Measurements from ENCODE around the gene SCIN. TPM values are rescaled to one million over a fixed set of nuclear protein-coding genes. Genes with fewer than 3 reads are reported as not detected.

SCIN gene
- total and polyA plus RNA-seq, 8 donors, result 2.5 to 49.2 (median 7.3) TPM

DNA sequence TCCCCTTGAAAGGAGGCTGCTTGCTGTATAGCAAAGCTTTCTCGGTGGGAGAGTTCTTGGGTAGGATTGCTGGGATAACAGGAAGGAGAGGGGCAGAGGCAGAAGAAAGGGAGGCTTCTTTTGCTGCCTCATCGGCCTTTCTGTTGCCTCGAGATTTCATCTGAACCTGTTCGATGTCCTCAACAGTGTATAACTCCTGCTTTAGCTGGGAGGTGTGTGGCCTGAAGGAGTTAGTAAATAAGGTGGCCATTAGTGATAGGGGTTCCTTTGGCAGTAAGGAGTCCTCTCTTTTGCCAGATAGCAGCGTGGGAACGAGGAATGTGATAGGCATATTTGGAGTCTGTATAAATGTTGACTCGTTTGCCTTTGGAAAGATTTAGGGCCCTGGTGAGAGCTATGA, 20.0 kb downstream of the SCIN start:
- no peak overlapping the region for H3K4me3 ChIP-seq
- H3K4me1 ChIP-seq, result no peaks in the 10 kb centered on the region
- DNase-seq, result no peak
- no peak overlapping the region for H3K27ac ChIP-seq
- 61 to 81% (median 68%) methylated on average over 7 of the region's 7 CpGs for WGBS, 5 donors
- TF ChIP-seq EP300 (IDR thresholded peaks at IDR 0.05), result no peak
- TF ChIP-seq, protein P1, sequence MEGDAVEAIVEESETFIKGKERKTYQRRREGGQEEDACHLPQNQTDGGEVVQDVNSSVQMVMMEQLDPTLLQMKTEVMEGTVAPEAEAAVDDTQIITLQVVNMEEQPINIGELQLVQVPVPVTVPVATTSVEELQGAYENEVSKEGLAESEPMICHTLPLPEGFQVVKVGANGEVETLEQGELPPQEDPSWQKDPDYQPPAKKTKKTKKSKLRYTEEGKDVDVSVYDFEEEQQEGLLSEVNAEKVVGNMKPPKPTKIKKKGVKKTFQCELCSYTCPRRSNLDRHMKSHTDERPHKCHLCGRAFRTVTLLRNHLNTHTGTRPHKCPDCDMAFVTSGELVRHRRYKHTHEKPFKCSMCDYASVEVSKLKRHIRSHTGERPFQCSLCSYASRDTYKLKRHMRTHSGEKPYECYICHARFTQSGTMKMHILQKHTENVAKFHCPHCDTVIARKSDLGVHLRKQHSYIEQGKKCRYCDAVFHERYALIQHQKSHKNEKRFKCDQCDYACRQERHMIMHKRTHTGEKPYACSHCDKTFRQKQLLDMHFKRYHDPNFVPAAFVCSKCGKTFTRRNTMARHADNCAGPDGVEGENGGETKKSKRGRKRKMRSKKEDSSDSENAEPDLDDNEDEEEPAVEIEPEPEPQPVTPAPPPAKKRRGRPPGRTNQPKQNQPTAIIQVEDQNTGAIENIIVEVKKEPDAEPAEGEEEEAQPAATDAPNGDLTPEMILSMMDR (IDR thresholded peaks at IDR 0.05), result no peak
- no peak for TF ChIP-seq POLR2A (IDR thresholded peaks at IDR 0.05)
- TF ChIP-seq POLR2AphosphoS5 (IDR thresholded peaks at IDR 0.05), result no peak
- intact Hi-C loops (cut with DNase I; ENCODE audit: low total_unique reads), result no loop called here
- H3K9me3 ChIP-seq, result no peaks in the 10 kb centered on the region
- H3K27me3 ChIP-seq, result no peaks in the 10 kb centered on the region
- no peaks in the 10 kb centered on the region for H3K36me3 ChIP-seq

DNA sequence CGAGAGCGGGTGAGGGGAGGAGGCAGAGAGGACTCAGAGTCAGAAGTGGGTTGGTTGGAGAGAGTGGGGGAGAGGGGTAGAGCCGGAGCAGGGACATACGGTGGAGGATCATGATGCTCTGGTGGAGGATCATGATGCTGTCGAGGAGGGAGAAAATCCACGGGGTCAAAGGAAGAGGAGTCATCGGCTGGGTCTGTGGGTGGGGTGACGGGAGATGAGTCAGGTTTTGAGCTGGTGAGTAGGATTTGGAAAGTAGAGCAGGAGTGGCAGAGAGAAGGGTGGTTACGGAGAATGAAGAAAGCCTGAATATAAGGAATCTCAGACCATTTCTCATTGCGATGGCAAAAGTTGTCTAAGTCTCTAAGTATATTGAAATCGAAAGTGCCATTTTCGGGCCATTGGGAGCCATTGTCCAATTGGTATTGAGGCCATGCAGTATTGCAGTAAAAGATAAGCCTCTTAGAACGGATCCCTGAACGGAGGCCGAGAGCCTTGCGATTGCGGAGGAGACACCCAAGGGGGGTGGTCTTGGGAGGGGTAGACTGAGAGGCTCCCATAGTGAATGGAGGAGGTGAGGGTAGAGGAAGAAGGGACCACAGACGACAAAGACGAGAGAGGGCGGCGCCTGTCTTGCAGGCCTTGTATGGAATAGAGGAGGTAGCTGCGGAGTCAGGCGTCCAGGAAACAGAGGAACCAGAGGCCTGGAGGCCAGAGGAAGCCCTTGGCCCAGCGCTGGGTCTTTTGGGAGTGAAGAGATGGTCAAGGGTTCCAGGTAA, 23.8 kb downstream of the SCIN start:
- WGBS, 5 donors, result 95 to 96% (median 95%) methylated on average over 24 of the region's 24 CpGs
- no peak for TF ChIP-seq POLR2AphosphoS5 (IDR thresholded peaks at IDR 0.05)
- no peak overlapping the region for H3K27ac ChIP-seq
- H3K9me3 ChIP-seq, result no peaks in the 10 kb centered on the region
- no peak for DNase-seq
- H3K4me1 ChIP-seq, result no peaks in the 10 kb centered on the region
- intact Hi-C loops (cut with DNase I; ENCODE audit: low total_unique reads), result no loop called here
- H3K36me3 ChIP-seq, result no peaks in the 10 kb centered on the region
- H3K27me3 ChIP-seq, result no peaks in the 10 kb centered on the region
- no peak overlapping the region for H3K4me3 ChIP-seq

DNA sequence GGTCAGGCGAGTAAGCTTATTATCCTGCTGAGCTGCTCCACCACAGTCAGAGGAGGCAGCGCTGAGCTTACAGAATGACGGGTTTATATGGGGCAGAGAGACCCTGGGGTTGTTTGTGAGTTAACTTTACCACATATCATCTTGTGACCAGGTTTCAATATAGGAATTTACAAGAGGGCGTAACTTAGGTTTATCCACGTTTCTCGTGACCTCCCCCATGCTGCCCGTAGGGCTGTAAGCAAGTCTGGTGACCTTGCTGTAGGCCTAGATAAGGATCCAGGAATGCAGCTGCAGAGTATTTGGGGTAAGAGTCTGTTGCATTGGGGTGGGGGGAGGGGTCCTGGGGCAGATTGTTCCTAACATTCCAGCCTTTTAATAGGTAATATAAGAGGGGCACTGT, 24.6 kb downstream of the SCIN start:
- Histone ChIP-seq H3K9me3 (no peaks in the 10 kb centered on the region), H3K27ac (no peak overlapping the region), H3K27me3 (no peaks in the 10 kb centered on the region), H3K36me3 (no peaks in the 10 kb centered on the region), H3K4me3 (no peak overlapping the region), H3K4me1 (no peaks in the 10 kb centered on the region)
- DNase-seq, result no peak
- WGBS, 5 donors, result 87 to 93% (median 92%) methylated on average over 7 of the region's 7 CpGs
- TF ChIP-seq EP300 (IDR thresholded peaks at IDR 0.05) (no peak), POLR2AphosphoS5 (IDR thresholded peaks at IDR 0.05) (no peak), POLR2A (IDR thresholded peaks at IDR 0.05) (no peak)
- TF ChIP-seq, protein P1 (IDR thresholded peaks at IDR 0.05), result no peak
- intact Hi-C loops (cut with DNase I; ENCODE audit: low total_unique reads), result no loop called here

DNA sequence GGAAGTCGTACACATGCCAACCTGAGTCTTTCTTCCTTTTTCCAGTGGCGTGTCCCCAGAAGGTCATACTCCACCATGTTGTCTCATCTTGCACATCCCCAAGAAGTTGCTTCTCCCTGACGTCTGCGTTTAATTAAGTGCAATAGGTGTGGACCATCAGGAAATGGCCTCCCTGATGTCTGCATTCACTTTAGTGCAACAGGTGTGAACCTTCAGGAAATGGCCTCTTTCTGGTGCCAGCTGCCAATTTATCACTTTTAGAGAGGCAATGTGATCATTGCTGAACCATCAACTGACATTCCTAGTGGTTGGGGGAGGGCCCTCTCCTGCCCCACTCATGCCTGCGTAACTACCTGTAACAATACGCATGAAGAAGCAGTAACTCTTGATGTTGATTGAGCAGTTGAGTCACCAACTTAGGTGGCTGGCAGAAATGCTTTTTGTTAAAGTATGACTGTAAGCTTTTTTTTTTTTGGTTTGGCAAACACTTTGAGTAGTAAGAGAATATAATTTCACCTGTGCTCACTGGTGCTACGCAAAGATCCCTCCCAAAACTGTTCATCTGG, 25.8 kb downstream of the SCIN start:
- intact Hi-C loops (cut with DNase I; ENCODE audit: low total_unique reads), result no loop called here
- no peaks in the 10 kb centered on the region for H3K36me3 ChIP-seq
- no peaks in the 10 kb centered on the region for H3K9me3 ChIP-seq
- H3K4me3 ChIP-seq, result no peak overlapping the region
- DNase-seq, result no peak
- WGBS, 5 donors, result 75 to 82% (median 80%) methylated on average over 7 of the region's 7 CpGs
- TF ChIP-seq EP300 (IDR thresholded peaks at IDR 0.05) (no peak), POLR2AphosphoS5 (IDR thresholded peaks at IDR 0.05) (no peak), POLR2A (IDR thresholded peaks at IDR 0.05) (no peak)
- TF ChIP-seq, protein P1 (IDR thresholded peaks at IDR 0.05), result no peak
- no peak overlapping the region for H3K27ac ChIP-seq
- no peaks in the 10 kb centered on the region for H3K4me1 ChIP-seq
- H3K27me3 ChIP-seq, result no peaks in the 10 kb centered on the region
